ENCODE results near the gene MYH1.
"Not testable (repeated sequence)": the region's sequence is repeated elsewhere in the genome, so short reads cannot be mapped to it uniquely, and the experiment has no call there.

MYH1 gene

DNA sequence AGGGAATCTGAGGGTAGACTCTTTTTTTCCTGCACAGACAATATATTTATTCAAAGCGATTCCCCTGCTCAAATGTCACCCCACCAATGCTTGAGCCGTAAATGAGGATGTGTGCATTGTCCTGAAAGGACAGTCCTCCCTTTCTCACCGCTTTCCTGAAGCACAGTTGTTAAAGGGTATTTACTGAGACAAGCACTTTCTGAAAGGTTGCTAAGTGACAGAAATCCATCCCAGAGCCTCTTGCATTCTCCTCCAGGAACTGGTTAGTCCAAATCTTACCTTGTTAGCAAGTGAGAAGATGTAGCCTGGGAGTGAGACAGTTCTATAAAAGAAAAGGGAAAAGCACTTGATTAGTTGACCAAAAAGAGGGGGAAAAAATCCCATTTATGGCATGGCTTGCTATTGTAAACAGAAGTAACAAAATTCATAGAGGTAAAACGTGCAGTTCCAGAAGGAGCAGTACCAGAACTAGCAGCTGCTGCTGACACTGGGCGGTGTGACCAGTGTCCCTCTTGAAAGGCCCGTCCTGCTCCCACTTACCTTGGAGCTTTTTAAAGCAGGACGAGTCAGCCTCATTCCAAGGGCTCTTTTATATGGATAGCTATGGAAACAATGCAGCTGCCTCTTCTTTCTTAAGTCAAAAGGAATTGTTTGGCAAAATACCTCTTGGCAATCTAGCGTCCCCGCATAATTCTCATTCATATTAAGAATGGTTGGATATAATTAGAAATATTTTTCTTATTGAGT, 30.9 kb upstream of the MYH1 start, which contains the start of gene MYH2:
MYH2 (minus strand) TSS at position 563 of the 747 bp plus-strand sequence. CDS start 1,738 bp downstream, outside the sequence.
- no peak for DNase-seq (ENCODE audit: low spot score)
- TF ChIP-seq, protein P1, sequence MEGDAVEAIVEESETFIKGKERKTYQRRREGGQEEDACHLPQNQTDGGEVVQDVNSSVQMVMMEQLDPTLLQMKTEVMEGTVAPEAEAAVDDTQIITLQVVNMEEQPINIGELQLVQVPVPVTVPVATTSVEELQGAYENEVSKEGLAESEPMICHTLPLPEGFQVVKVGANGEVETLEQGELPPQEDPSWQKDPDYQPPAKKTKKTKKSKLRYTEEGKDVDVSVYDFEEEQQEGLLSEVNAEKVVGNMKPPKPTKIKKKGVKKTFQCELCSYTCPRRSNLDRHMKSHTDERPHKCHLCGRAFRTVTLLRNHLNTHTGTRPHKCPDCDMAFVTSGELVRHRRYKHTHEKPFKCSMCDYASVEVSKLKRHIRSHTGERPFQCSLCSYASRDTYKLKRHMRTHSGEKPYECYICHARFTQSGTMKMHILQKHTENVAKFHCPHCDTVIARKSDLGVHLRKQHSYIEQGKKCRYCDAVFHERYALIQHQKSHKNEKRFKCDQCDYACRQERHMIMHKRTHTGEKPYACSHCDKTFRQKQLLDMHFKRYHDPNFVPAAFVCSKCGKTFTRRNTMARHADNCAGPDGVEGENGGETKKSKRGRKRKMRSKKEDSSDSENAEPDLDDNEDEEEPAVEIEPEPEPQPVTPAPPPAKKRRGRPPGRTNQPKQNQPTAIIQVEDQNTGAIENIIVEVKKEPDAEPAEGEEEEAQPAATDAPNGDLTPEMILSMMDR (IDR thresholded peaks at IDR 0.05; ENCODE audit: extremely low read depth, insufficient read depth, missing control alignments), result no peak
- in situ Hi-C loops (cut with MboI; ENCODE audit: low pct_unique_long_range_greater_than_20kb, low sequenced_read_pairs, unreplicated experiment), result no loop called here

DNA sequence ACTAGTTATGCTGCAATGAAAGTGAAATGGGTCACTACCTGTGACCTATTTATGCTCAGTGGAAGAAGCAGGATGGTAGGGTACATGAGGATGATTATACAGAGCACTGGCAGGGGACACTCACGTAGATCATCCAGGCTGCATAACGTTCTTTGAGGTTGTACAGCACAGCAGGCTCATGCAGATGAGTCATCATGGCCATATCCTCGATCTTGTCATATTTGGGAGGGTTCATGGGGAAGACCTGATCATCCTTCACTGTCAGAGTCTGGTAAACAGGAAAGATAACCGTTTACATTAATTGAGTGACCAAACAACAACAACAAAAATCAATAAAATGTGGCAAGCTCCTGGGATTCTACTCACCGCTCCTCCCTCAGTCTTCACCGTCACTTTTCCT, 29.0 kb upstream of the MYH1 start:
- TF ChIP-seq, protein P1 (IDR thresholded peaks at IDR 0.05; ENCODE audit: extremely low read depth, insufficient read depth, missing control alignments), result no peak
- no peak for DNase-seq (ENCODE audit: low spot score)
- in situ Hi-C loops (cut with MboI; ENCODE audit: low pct_unique_long_range_greater_than_20kb, low sequenced_read_pairs, unreplicated experiment), result no loop called here

DNA sequence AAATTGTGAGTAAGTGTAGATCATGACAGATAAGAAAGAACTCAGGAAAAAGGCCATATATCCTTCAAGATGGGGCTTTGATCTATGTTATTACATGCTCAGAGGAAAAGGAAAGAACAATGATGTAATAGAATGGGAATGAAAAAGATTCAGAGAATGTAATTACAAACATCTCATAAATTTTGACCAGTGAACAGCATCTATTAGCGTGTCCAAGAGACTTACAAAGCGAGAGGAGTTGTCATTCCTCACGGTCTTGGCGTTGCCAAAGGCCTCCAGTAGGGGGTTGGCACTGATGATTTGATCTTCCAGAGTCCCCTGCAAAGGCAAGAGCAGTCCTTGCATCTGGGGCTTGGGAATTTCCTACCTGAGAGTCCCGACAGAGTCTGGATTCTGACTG, 25.1 kb upstream of the MYH1 start:
- in situ Hi-C loops (cut with MboI; ENCODE audit: low pct_unique_long_range_greater_than_20kb, low sequenced_read_pairs, unreplicated experiment), result not testable (repeated sequence)

DNA sequence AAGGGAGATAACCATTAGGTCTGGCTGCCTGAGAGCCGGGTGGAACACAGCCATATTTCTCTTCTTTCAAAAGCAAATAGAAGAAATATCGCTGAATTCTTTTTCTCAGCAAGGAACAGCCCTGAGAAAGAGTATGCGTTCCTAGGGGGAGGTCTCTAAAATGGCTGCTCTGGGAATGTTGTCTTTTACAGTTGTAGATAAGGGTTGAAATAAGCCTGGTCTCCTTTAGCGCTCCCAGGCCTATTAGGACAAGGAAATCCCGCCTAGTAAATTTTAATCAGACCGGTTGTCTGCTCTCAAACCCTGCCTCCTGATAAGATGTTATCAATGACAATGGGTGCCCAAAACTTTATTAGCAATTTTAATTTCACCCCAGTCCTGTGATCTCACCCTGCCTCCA, 22.8 kb upstream of the MYH1 start:
- DNase-seq (ENCODE audit: low spot score); in situ Hi-C loops (cut with MboI; ENCODE audit: low pct_unique_long_range_greater_than_20kb, low sequenced_read_pairs, unreplicated experiment): not testable (repeated sequence)

More for the DNA sequence above, 25.1 kb upstream of the MYH1 start:
- not testable (repeated sequence) for DNase-seq (ENCODE audit: low spot score)

DNA sequence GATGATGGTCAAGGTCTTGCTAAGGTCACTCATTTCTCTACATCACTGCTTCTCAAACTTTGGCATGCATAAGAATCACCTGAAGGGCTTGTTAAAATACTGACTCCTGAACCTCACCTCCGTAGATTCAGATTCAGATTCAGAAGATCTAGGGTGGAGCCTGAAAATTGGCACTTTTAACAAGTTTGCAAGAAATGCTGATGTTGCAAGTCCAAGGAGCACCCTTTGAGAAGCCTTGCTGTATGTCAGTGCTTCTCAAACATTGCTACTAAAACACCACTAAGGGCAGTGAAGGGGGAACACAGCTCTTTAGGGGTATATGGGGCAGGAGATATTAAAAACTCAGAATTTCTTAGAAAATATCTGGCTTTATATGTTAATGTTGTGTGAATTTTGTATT, 13.7 kb upstream of the MYH1 start:
- TF ChIP-seq, protein P1 (IDR thresholded peaks at IDR 0.05; ENCODE audit: extremely low read depth, insufficient read depth, missing control alignments), result no peak
- no peak for DNase-seq (ENCODE audit: low spot score)
- in situ Hi-C loops (cut with MboI; ENCODE audit: low pct_unique_long_range_greater_than_20kb, low sequenced_read_pairs, unreplicated experiment), result no loop called here

DNA sequence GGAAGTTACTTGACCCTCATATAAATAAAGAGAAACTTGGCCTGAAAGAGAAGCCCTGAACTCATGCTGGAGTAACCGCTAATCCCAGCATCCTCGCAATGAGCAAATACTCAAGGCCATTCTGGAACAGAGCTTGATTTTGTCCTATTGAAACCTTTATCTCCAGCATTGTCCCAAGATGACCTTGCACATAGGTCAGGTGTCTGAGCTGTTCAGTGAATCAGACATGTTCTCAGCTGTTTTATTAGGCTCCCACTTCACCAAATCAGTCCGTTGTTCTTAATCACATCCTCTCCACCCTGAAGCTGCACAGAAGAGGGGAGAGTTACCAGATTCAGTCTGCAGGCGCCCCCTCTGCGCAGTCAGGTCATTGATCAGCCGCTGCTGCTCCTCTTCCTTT, 9.1 kb upstream of the MYH1 start:
- no peak for DNase-seq (ENCODE audit: low spot score)

DNA sequence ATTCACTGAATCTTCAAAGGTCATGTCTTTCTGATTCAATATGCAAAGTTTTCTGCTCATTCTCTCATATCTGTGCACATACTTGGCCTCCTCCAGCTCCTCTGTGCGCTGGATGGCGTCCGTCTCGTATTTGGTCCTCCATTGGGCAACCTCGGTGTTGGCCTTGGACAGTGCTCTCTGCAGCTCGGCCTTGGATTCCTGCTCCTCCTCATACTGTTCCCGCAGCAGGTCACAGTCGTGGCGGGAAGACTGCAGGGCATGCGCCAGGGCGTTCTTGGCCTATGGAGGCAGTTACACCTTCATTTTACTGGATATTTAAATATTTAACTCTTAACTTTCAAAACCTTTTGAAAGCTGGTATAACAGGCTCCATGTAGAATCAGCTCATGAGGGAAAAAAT, 8.2 kb upstream of the MYH1 start:
- TF ChIP-seq, protein P1 (IDR thresholded peaks at IDR 0.05; ENCODE audit: extremely low read depth, insufficient read depth, missing control alignments), result no peak
- DNase-seq (ENCODE audit: low spot score), result no peak
- in situ Hi-C loops (cut with MboI; ENCODE audit: low pct_unique_long_range_greater_than_20kb, low sequenced_read_pairs, unreplicated experiment), result no loop called here

More for the DNA sequence above, 9.1 kb upstream of the MYH1 start:
- in situ Hi-C loops (cut with MboI; ENCODE audit: low pct_unique_long_range_greater_than_20kb, low sequenced_read_pairs, unreplicated experiment), result no loop called here
- TF ChIP-seq, protein P1 (IDR thresholded peaks at IDR 0.05; ENCODE audit: extremely low read depth, insufficient read depth, missing control alignments), result no peak
